ENCODE measurements around the gene AFTPH.

The AFTPH gene

DNA sequence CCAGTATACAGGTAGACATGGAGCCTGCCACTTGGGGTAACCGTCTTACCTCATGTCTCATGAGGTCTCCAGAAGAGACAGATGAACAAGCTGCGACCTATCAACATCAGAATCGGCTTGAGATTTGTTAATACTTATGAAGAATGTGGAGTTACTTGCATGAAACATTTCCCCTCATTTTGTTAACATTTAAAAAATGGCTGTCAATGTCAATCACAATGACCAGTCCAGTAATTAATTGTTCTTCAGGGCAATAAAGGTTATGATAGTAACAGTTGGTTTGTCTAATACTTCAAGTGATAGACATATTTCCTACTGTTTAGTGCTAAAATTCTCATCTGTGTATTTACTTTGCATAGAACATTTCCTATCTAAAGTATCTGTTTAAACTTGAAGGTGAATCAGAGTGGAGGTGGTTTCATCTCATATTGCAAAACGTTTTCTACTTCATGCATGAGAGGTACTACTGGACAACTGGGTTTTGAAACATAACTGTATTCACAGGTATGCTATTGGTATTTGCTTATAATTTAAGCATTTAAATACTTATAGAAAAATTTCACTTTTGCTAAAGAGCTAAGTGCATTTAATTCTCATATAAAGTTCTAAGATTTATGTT is 114.5 kb downstream of the AFTPH start:
- ChIA-PET POLR2A (no interaction called here), CTCF (interaction anchor here (1.0 to 3.1 kb wide), 9 partner anchors 8 to 308 kb away, joined by 3 to 13 read pairs (median 4); partner anchors contain the start of gene SERTAD2)
- H3K4me3 ChIP-seq (ENCODE audit: low read depth, low read length), result no peak overlapping the region

DNA sequence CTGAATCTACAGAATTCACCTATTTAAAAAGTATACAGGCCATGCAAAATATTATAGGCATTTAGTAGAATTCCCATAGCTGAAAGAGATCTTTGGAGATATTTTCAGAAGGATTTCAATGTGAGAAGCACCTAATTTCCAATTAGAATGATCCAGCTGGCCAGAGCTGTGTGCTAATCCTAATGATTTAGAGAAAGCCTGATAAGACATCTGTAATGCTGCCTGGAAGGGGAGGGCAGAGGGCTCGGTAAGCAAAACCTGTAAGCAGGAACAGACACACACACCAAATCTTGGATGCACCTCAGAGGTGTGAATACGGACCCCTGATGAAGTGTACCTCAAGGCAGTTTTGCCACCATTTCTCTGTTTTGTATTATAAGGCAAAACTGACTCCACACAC is 115.6 kb downstream of the AFTPH start:
- no peak for DNase-seq (ENCODE audit: low read depth, low spot score)
- H3K4me3 ChIP-seq (ENCODE audit: low read depth, low read length), result no peak overlapping the region
- POLR2A ChIA-PET, result no interaction called here
- TF ChIP-seq, protein P1, sequence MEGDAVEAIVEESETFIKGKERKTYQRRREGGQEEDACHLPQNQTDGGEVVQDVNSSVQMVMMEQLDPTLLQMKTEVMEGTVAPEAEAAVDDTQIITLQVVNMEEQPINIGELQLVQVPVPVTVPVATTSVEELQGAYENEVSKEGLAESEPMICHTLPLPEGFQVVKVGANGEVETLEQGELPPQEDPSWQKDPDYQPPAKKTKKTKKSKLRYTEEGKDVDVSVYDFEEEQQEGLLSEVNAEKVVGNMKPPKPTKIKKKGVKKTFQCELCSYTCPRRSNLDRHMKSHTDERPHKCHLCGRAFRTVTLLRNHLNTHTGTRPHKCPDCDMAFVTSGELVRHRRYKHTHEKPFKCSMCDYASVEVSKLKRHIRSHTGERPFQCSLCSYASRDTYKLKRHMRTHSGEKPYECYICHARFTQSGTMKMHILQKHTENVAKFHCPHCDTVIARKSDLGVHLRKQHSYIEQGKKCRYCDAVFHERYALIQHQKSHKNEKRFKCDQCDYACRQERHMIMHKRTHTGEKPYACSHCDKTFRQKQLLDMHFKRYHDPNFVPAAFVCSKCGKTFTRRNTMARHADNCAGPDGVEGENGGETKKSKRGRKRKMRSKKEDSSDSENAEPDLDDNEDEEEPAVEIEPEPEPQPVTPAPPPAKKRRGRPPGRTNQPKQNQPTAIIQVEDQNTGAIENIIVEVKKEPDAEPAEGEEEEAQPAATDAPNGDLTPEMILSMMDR (IDR thresholded peaks at IDR 0.05; ENCODE audit: insufficient read depth, low read length, missing control alignments), result no peak
- CTCF ChIA-PET, result interaction anchor here (0.9 to 3.1 kb wide), 9 partner anchors 9 to 309 kb away, joined by 3 to 13 read pairs (median 4); partner anchors contain the start of gene SERTAD2

More for the DNA sequence above, 114.5 kb downstream of the AFTPH start:
- DNase-seq (ENCODE audit: low read depth, low spot score), result no peak
- TF ChIP-seq, protein P1 (IDR thresholded peaks at IDR 0.05; ENCODE audit: insufficient read depth, low read length, missing control alignments), result no peak

DNA sequence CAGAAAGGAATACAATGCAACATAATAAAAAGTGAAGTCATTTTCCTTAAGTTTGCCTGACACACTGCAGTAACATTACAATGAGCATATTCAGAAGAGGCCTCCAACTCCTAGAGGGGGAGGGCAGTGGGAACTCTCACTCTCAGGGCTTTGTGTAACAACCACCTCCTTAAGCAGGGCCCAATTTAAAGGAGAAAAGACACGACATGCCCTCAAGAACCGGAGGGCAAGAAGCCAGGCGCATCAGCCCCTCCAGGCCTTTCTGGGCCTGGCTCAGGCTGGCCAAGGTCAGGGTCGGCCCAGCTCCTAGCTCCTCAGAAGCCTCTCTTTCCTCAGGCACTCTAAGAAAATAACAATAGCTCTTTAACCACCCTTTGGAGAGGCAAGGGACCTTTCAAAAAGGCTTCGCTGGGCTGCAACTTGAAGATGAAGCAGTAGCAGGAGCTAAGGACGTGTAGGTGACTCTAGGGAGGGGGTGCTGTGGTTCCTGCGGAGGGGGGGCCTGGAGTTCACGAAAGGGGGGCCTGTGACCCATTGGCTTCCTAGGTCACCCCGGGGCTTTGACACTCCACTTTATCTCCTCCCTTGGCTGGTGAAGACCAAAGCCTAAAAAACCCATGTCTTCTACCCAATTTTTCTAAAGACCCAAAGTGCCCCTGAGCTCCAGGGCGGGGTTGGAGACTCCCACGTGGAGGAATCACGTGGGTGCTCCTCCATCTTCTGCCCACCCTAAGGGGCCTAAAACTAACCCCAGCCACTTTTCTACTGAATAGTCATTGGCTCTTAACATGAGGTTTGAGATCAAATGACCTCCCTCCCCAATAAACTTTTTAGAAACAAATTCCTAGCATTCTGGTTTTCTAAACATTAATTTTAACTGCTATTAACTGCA is 116.3 kb downstream of the AFTPH start:
- TF ChIP-seq, protein P1 (IDR thresholded peaks at IDR 0.05; ENCODE audit: insufficient read depth, low read length, missing control alignments), result no peak
- no peak for DNase-seq (ENCODE audit: low read depth, low spot score)
- ChIA-PET CTCF (interaction anchor here (0.9 to 3.1 kb wide), 7 partner anchors 11 to 309 kb away, joined by 3 to 13 read pairs (median 5); no protein-coding TSS in a partner anchor), POLR2A (no interaction called here)
- no peak overlapping the region for H3K4me3 ChIP-seq (ENCODE audit: low read depth, low read length)

DNA sequence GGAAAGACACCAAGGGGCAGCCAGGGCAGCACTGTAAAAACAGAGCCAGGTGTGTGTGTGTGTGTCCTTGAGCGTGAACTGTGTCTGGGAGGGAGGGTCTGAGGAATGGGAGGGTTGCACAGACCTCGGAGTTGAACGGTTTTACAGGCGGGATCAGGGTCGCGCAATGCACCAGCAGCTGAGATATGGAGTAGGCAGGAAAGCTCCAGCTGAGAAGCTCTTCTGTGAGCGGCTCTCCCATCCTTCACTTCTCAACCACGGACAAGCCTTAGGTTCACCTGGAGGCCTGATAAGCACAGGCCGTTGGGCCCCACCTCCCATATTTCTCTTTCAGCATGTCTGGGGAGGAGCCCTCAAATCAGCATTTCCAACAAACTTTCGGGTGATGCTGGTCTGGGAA is 117.5 kb downstream of the AFTPH start:
- TF ChIP-seq, protein P1 (IDR thresholded peaks at IDR 0.05; ENCODE audit: insufficient read depth, low read length, missing control alignments), result no peak
- CTCF ChIA-PET, result interaction anchor here (0.5 to 14.2 kb wide), 3 partner anchors 226 to 659 kb away, joined by 3 to 128 read pairs (median 3); no protein-coding TSS in a partner anchor
- POLR2A ChIA-PET, result no interaction called here

More for the DNA sequence above, 117.5 kb downstream of the AFTPH start:
- DNase-seq (ENCODE audit: low read depth, low spot score), result no peak
- no peak overlapping the region for H3K4me3 ChIP-seq (ENCODE audit: low read depth, low read length)

All from AG04449 (cell line).